ENCODE measurements around the gene ZDHHC18.

Gene ZDHHC18

GRCh38 chr1:26853156-26853555 is 26.7 kb downstream of the ZDHHC18 start:
- Mint-ChIP-seq H3K27me3 (ENCODE audit: low read depth) (no peaks in the 10 kb centered on the region), H3K36me3 (ENCODE audit: low read depth) (peaks cover 48% of the 10 kb centered on the region), H3K4me3 (no peak overlapping the region), H3K9me3 (no peaks in the 10 kb centered on the region), H3K4me1 (ENCODE audit: low read depth) (no peaks in the 10 kb centered on the region), H3K27ac (no peak overlapping the region)
- peak; percentile 62 for DNase-seq (ENCODE audit: low spot score)

DNA sequence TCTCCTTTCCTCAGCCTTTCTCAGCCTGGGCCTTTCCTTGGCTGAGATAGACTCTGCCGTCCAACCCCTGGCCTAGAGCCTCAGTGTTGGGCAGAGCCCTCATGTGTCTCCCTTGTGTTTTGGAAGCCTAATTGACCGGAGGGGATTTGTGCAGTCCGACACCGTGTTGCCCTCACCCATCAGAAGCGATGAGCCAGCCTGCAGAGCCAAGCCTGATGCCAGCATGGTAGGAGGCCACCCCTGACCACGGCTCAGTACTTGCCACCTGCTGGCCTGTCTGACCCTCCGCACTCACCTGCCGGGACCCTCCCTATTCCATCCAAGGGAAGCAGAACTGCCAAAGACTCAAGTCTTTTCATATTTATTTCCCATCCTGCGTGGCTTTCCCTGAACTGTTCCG is 27.1 kb downstream of the ZDHHC18 start:
- H3K36me3 Mint-ChIP-seq (ENCODE audit: low read depth), result peaks cover 45% of the 10 kb centered on the region
- no peak overlapping the region for H3K27ac Mint-ChIP-seq
- H3K4me3 Mint-ChIP-seq, result no peak overlapping the region
- no peak for DNase-seq (ENCODE audit: low spot score)
- H3K9me3 Mint-ChIP-seq, result no peaks in the 10 kb centered on the region
- no peaks in the 10 kb centered on the region for H3K4me1 Mint-ChIP-seq (ENCODE audit: low read depth)
- H3K27me3 Mint-ChIP-seq (ENCODE audit: low read depth), result no peaks in the 10 kb centered on the region

DNA sequence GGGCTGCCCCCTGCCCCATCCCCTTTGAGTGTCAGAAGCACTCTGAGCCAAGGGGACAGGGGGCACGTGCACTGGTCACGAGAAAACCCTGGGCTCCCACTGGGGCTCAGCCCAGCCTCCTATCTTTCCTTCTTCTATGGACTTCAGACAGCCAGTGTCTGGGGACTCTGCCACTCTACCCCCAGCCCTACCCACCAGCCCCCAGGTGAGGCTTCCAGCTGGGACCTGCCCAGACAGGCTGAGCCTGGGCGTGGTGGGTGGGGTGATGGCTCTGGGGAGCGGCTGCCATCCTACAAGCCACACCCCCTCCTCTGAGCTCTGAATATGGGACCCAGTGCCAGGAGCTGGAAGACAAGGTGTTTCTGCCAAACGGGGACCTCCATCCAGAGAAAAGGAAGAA is 28.4 kb downstream of the ZDHHC18 start:
- no peak overlapping the region for H3K4me3 Mint-ChIP-seq
- H3K27me3 Mint-ChIP-seq (ENCODE audit: low read depth), result no peaks in the 10 kb centered on the region
- H3K4me1 Mint-ChIP-seq (ENCODE audit: low read depth), result no peaks in the 10 kb centered on the region
- DNase-seq (ENCODE audit: low spot score), result no peak
- peaks cover 41% of the 10 kb centered on the region for H3K36me3 Mint-ChIP-seq (ENCODE audit: low read depth)
- H3K9me3 Mint-ChIP-seq, result no peaks in the 10 kb centered on the region
- no peak overlapping the region for H3K27ac Mint-ChIP-seq

GRCh38 chr1:26855636-26856035 is 29.1 kb downstream of the ZDHHC18 start:
- Mint-ChIP-seq H3K27me3 (ENCODE audit: low read depth) (no peaks in the 10 kb centered on the region), H3K4me1 (ENCODE audit: low read depth) (no peaks in the 10 kb centered on the region), H3K4me3 (no peak overlapping the region), H3K9me3 (no peaks in the 10 kb centered on the region), H3K36me3 (ENCODE audit: low read depth) (peaks cover 37% of the 10 kb centered on the region), H3K27ac (peak overlapping the region; percentile 15)
- no peak for DNase-seq (ENCODE audit: low spot score)

DNA sequence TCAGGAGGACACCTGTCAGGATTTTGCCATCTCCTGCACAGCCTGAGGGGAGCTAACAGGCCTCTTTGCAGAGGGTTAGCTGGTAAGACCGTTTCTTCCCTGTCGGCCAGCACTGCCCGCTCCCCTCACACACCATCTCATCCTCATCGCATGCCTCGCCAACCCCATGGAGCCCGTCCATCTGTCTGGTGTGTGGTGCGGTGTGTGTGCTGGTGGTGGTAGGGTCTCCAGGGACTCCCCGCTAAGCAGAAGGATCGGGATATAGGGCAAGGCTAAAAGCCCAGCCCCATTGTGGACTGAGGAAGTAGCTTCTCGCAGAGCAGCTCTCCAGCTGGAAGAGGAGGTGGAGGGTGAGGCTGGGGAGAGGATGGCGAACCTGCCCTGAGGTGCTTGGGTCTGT is 29.7 kb downstream of the ZDHHC18 start:
- Mint-ChIP-seq H3K4me3 (no peak overlapping the region), H3K4me1 (ENCODE audit: low read depth) (no peaks in the 10 kb centered on the region), H3K27me3 (ENCODE audit: low read depth) (no peaks in the 10 kb centered on the region), H3K27ac (no peak overlapping the region), H3K9me3 (no peaks in the 10 kb centered on the region), H3K36me3 (ENCODE audit: low read depth) (peaks cover 37% of the 10 kb centered on the region)
- no peak for DNase-seq (ENCODE audit: low spot score)

DNA sequence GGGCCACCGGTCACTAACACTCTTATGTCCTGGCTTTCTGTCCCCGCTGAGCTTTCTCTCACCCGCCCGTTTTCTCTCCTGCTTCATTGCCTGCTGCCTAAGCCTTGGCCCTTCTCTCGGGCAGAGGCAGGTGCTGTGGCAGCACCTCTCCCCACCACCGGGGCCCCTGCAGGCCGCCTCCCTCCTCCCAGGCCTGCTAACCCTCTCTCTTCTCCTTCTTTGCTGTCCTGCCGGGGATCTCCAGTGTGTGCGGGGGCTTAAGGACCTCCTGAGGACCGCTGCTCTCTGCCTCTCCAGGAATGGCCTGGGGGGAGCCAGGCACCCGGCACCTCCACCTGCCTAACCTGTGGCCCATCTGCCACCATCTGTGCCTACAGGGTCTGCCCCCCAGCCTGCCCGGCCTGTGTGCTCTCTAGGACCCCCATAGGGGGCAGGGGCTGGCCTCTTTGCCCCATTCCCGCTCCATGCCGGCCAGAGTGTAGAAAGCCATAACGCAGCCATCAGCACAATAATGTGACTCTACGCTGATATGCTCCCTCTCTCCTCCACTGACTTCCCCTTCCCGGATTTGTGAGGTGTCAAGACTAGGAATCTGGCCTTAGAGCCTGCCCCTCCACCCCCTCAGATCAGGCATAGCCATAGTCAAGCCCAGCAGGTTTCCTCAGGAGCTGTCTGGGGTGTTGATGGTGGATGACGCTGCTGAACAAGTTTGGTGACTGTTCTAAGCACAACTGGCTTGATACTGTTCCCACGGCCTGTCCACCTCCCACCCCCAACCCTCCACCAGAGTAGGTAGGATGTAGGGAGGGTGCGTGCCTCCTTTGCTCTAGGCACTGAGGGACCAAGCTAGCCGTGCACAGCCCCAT is 30.3 kb downstream of the ZDHHC18 start:
- Mint-ChIP-seq H3K36me3 (ENCODE audit: low read depth) (peaks cover 31% of the 10 kb centered on the region), H3K4me1 (ENCODE audit: low read depth) (no peaks in the 10 kb centered on the region), H3K27ac (no peak overlapping the region), H3K4me3 (no peak overlapping the region), H3K27me3 (ENCODE audit: low read depth) (no peaks in the 10 kb centered on the region), H3K9me3 (no peaks in the 10 kb centered on the region)
- no peak for DNase-seq (ENCODE audit: low spot score)

- Mint-ChIP-seq H3K27ac (no peak overlapping the region), H3K4me1 (ENCODE audit: low read depth) (peaks cover 4% of the 10 kb centered on the region), H3K27me3 (ENCODE audit: low read depth) (no peaks in the 10 kb centered on the region), H3K36me3 (ENCODE audit: low read depth) (peaks cover 24% of the 10 kb centered on the region), H3K9me3 (no peaks in the 10 kb centered on the region), H3K4me3 (no peak overlapping the region)
- DNase-seq (ENCODE audit: low spot score), result no peak
Measured at GRCh38 chr1:26857473-26858060, 31.1 kb downstream of the ZDHHC18 start.

GRCh38 chr1:26858160-26858559 is 31.7 kb downstream of the ZDHHC18 start:
- H3K9me3 Mint-ChIP-seq, result no peaks in the 10 kb centered on the region
- no peak for DNase-seq (ENCODE audit: low spot score)
- peaks cover 8% of the 10 kb centered on the region for H3K4me1 Mint-ChIP-seq (ENCODE audit: low read depth)
- H3K27me3 Mint-ChIP-seq (ENCODE audit: low read depth), result no peaks in the 10 kb centered on the region
- H3K4me3 Mint-ChIP-seq, result no peak overlapping the region
- peaks cover 18% of the 10 kb centered on the region for H3K36me3 Mint-ChIP-seq (ENCODE audit: low read depth)
- no peak overlapping the region for H3K27ac Mint-ChIP-seq

- no peak for DNase-seq (ENCODE audit: low spot score)
Measured at GRCh38 chr1:26858891-26859640, 32.6 kb downstream of the ZDHHC18 start.

DNA sequence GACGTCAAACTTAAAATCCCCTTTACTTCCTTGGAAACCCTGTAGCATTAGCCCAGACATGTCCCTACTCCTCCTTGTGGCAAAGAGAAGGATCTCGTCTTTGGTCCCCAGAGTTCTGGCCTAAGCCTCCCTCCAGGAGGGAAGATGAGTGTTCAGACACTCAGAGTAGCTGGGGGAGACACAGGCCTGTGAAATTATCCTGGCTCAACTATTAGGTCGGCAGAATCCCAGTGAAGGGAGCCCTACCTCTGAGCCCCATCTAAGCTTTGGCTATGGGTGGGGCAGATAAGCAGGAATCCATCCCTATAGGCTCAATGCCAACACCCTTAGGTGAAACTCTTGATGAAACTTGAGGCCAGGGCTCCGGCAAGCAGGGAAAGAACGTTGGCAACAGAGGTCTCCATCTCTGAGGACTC is 34.8 kb downstream of the ZDHHC18 start:
- Mint-ChIP-seq H3K4me1 (ENCODE audit: low read depth) (peaks cover 20% of the 10 kb centered on the region), H3K9me3 (no peaks in the 10 kb centered on the region), H3K4me3 (no peak overlapping the region), H3K36me3 (ENCODE audit: low read depth) (peaks cover 4% of the 10 kb centered on the region), H3K27ac (no peak overlapping the region), H3K27me3 (ENCODE audit: low read depth) (no peaks in the 10 kb centered on the region)
- DNase-seq (ENCODE audit: low spot score), result no peak

More at GRCh38 chr1:26858891-26859640, 32.6 kb downstream of the ZDHHC18 start:
- no peaks in the 10 kb centered on the region for H3K9me3 Mint-ChIP-seq
- peaks cover 12% of the 10 kb centered on the region for H3K36me3 Mint-ChIP-seq (ENCODE audit: low read depth)
- no peaks in the 10 kb centered on the region for H3K27me3 Mint-ChIP-seq (ENCODE audit: low read depth)
- H3K4me3 Mint-ChIP-seq, result no peak overlapping the region
- peaks cover 11% of the 10 kb centered on the region for H3K4me1 Mint-ChIP-seq (ENCODE audit: low read depth)
- no peak overlapping the region for H3K27ac Mint-ChIP-seq

DNA sequence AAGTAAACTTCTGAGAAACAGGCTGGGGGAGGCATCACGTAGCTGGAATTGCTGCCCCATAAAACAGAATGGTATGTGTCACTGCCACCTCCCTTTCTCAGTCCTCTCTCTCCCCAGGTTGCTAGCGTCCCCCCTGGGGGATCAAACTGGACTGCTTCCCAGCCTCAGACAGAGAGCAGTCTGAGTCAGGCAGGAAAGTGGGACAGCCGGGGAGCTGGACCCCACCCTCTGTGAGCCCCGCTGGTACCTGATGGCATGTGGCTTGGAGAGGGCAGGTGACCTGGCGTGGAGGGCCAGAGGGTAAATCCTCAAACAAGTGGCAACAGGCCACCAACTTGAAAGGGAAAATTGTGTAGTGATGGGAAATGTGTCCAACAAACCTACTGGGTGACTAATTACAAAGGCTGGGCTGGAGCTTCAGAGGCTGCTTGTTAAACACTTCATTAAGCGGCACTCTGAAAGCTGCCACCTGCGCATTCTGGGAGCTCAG is 35.4 kb downstream of the ZDHHC18 start:
- no peak for DNase-seq (ENCODE audit: low spot score)
- peak overlapping the region; percentile 64 for H3K4me3 Mint-ChIP-seq
- H3K27me3 Mint-ChIP-seq (ENCODE audit: low read depth), result no peaks in the 10 kb centered on the region
- H3K36me3 Mint-ChIP-seq (ENCODE audit: low read depth), result peaks cover 3% of the 10 kb centered on the region
- H3K9me3 Mint-ChIP-seq, result no peaks in the 10 kb centered on the region
- peak overlapping the region; percentile 52 for H3K27ac Mint-ChIP-seq
- H3K4me1 Mint-ChIP-seq (ENCODE audit: low read depth), result peaks cover 20% of the 10 kb centered on the region

DNA sequence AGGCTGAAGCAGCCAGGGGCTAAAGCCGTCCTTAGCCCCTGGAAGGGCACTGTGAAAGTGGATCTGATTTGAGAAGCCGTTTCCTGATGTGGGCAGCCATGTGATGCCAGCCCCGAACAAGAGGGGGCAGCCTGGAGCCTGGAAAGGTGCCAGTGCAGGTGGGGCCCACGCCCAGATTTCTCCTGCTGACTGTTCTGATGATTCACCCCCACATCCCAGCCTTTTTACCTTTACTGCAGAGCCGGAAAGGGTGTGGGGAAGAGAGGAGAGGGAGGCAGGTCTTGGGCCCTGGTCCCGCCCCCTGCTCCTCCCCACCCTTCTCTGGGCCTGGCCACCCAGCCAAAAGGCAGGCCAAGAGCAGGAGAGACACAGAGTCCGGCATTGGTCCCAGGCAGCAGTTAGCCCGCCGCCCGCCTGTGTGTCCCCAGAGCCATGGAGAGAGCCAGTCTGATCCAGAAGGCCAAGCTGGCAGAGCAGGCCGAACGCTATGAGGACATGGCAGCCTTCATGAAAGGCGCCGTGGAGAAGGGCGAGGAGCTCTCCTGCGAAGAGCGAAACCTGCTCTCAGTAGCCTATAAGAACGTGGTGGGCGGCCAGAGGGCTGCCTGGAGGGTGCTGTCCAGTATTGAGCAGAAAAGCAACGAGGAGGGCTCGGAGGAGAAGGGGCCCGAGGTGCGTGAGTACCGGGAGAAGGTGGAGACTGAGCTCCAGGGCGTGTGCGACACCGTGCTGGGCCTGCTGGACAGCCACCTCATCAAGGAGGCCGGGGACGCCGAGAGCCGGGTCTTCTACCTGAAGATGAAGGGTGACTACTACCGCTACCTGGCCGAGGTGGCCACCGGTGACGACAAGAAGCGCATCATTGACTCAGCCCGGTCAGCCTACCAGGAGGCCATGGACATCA is 36.5 kb downstream of the ZDHHC18 start, which contains the start of gene SFN:
SFN (plus strand) TSS at position 369 of the 904 bp plus-strand sequence; CDS start at position 433, 64 bp downstream.
- H3K9me3 Mint-ChIP-seq, result no peaks in the 10 kb centered on the region
- H3K27ac Mint-ChIP-seq, result peak within 1 kb of the TSS; percentile 68
- H3K4me3 Mint-ChIP-seq, result peak within 1 kb of the TSS; percentile 93
- H3K27me3 Mint-ChIP-seq (ENCODE audit: low read depth), result no peaks in the 10 kb centered on the region
- DNase-seq (ENCODE audit: low spot score), result peak; percentile 32
- H3K36me3 Mint-ChIP-seq (ENCODE audit: low read depth), result no peaks in the 10 kb centered on the region
- H3K4me1 Mint-ChIP-seq (ENCODE audit: low read depth), result peaks cover 20% of the 10 kb centered on the region

DNA sequence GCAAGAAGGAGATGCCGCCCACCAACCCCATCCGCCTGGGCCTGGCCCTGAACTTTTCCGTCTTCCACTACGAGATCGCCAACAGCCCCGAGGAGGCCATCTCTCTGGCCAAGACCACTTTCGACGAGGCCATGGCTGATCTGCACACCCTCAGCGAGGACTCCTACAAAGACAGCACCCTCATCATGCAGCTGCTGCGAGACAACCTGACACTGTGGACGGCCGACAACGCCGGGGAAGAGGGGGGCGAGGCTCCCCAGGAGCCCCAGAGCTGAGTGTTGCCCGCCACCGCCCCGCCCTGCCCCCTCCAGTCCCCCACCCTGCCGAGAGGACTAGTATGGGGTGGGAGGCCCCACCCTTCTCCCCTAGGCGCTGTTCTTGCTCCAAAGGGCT is 37.2 kb downstream of the ZDHHC18 start:
- H3K9me3 Mint-ChIP-seq, result no peaks in the 10 kb centered on the region
- no peaks in the 10 kb centered on the region for H3K36me3 Mint-ChIP-seq (ENCODE audit: low read depth)
- H3K4me1 Mint-ChIP-seq (ENCODE audit: low read depth), result peaks cover 20% of the 10 kb centered on the region
- H3K27me3 Mint-ChIP-seq (ENCODE audit: low read depth), result no peaks in the 10 kb centered on the region
- peak overlapping the region; percentile 51 for H3K27ac Mint-ChIP-seq
- H3K4me3 Mint-ChIP-seq, result peak overlapping the region; percentile 93
- DNase-seq (ENCODE audit: low spot score), result no peak
